K562 (cell line): Measurements from ENCODE around the gene SH3TC2. TPM values are rescaled to one million over a fixed set of nuclear protein-coding genes. Genes with fewer than 3 reads are reported as not detected.

Source experiments
- BCL6 ChIP-seq: fragments of 250-450 bp; sonication (Bioruptor Pico); IDR thresholded peaks from 2 replicates; pipeline ENCODE4 v1.4.0; 2020
- CTCFL ChIP-seq: IDR thresholded peaks from 2 replicates; pipeline ENCODE4 v1.6.1; 2011; ENCODE audit warnings: borderline replicate concordance, low read depth, mild to moderate bottlenecking, moderate library complexity, low read length; ENCODE audit not compliant: insufficient read depth, poor library complexity, severe bottlenecking
- JUND ChIP-seq, 2 experiments: IDR thresholded peaks; 2 replicates in 1 of 2; 3 replicates in 1 of 2; pipeline ENCODE4 v1.6.1; 2011; ENCODE audit warnings: borderline replicate concordance in 2 of 2, low read depth in 2 of 2, low read length in 2 of 2, improper control_type of control experiment in 1 of 2, missing biosample characterization in 1 of 2, missing genetic modification characterization in 1 of 2, missing genetic modification reagents in 1 of 2
- NFIC ChIP-seq: fragments of 450-650 bp; IDR thresholded peaks from 2 replicates; pipeline ENCODE4 v1.6.1; 2017; ENCODE audit warnings: mild to moderate bottlenecking, inconsistent platforms
- POLR2H ChIP-seq: IDR thresholded peaks from 2 replicates; pipeline ENCODE4 v1.6.1; 2016; ENCODE audit warnings: missing genetic modification characterization, low read depth, mild to moderate bottlenecking, control low read depth, missing compliant biosample characterization, moderate library complexity
- RBM14 ChIP-seq: fragments of 200-400 bp; formaldehyde crosslinking; IDR thresholded peaks from 2 replicates; pipeline ENCODE4 v1.6.1; 2018; ENCODE audit warnings: low read depth, mild to moderate bottlenecking, low read length, moderate library complexity, borderline replicate concordance; ENCODE audit not compliant: insufficient read depth
- THRA ChIP-seq: fragments of 450-650 bp; IDR thresholded peaks from 2 replicates; pipeline ENCODE4 v1.6.1; 2017; ENCODE audit warnings: mild to moderate bottlenecking, moderate library complexity
- TSC22D4 ChIP-seq: fragments of 450-650 bp; IDR thresholded peaks from 2 replicates; pipeline ENCODE4 v1.6.1; 2016; ENCODE audit warnings: missing genetic modification characterization, missing biosample characterization, control low read depth
- YBX1 ChIP-seq: fragments of 450-650 bp; IDR thresholded peaks from 2 replicates; pipeline ENCODE4 v1.7.1; 2016; ENCODE audit warnings: mild to moderate bottlenecking
- ZBED1 ChIP-seq: IDR thresholded peaks from 2 replicates; pipeline ENCODE4 v1.6.1; 2014
- ZNF445 ChIP-seq: fragments of 250-450 bp; sonication (Bioruptor Pico); IDR thresholded peaks from 2 replicates; pipeline ENCODE4 v1.4.0; 2020; ENCODE audit warnings: low read depth, mild to moderate bottlenecking, moderate library complexity
- polyA plus RNA-seq, 8 experiments: library from polyadenylated mRNA; depleted of rRNA in 4 of 8; stranded (reverse) in 5 of 8; unstranded in 3 of 8; fragments of >200 nt; fragmentation: Nextera tagmentation in 2 of 8; fragmentation: Illumina TruSeq in 1 of 8; extraction: Ambion mirVana in 2 of 8; extraction: Trizol in 1 of 8; gene quantifications; 2 replicates each; pipeline versions ENCODE4 v1.2.1 to v1.2.3, GENCODE V29; 2011 to 2014; ENCODE audit warnings: inconsistent platforms in 1 of 8, missing spikeins in 1 of 8
- total RNA-seq, 7 experiments: library from RNA; depleted of rRNA in 6 of 7; stranded (reverse); fragments of >200 nt in 6 of 7; fragmentation: Illumina TruSeq in 2 of 7; extraction: Trizol in 2 of 7; gene quantifications; 2 replicates each; pipeline versions ENCODE4 v1.2.1 to v1.2.3, GENCODE V29; 2011 to 2021; ENCODE audit warnings: low replicate concordance in 1 of 7
- TF ChIP-seq, protein P1 (sequence below): sonication (generic); formaldehyde crosslinking; IDR thresholded peaks from 2 replicates; pipeline ENCODE4 v1.8.1; 2023; ENCODE audit warnings: missing genetic modification reagents, mild to moderate bottlenecking, borderline replicate concordance
- TF ChIP-seq, protein P2 (sequence below): fragments of 250-450 bp; sonication (Bioruptor Pico); IDR thresholded peaks from 2 replicates; pipeline ENCODE4 v1.8.0; 2022; ENCODE audit warnings: inconsistent platforms

SH3TC2 gene
- total and polyA plus RNA-seq, 9 of the 15 experiments (the other 6 are each of a cell fraction or from before 2014, with no cell fraction given), result 0.03 to 0.80 (median 0.55) TPM; not detected in 1

- TF ChIP-seq, protein P1, sequence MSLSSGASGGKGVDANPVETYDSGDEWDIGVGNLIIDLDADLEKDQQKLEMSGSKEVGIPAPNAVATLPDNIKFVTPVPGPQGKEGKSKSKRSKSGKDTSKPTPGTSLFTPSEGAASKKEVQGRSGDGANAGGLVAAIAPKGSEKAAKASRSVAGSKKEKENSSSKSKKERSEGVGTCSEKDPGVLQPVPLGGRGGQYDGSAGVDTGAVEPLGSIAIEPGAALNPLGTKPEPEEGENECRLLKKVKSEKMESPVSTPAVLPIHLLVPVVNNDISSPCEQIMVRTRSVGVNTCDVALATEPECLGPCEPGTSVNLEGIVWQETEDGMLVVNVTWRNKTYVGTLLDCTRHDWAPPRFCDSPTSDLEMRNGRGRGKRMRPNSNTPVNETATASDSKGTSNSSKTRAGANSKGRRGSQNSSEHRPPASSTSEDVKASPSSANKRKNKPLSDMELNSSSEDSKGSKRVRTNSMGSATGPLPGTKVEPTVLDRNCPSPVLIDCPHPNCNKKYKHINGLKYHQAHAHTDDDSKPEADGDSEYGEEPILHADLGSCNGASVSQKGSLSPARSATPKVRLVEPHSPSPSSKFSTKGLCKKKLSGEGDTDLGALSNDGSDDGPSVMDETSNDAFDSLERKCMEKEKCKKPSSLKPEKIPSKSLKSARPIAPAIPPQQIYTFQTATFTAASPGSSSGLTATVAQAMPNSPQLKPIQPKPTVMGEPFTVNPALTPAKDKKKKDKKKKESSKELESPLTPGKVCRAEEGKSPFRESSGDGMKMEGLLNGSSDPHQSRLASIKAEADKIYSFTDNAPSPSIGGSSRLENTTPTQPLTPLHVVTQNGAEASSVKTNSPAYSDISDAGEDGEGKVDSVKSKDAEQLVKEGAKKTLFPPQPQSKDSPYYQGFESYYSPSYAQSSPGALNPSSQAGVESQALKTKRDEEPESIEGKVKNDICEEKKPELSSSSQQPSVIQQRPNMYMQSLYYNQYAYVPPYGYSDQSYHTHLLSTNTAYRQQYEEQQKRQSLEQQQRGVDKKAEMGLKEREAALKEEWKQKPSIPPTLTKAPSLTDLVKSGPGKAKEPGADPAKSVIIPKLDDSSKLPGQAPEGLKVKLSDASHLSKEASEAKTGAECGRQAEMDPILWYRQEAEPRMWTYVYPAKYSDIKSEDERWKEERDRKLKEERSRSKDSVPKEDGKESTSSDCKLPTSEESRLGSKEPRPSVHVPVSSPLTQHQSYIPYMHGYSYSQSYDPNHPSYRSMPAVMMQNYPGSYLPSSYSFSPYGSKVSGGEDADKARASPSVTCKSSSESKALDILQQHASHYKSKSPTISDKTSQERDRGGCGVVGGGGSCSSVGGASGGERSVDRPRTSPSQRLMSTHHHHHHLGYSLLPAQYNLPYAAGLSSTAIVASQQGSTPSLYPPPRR (CRISPR knock-in tag), result no peak
- TF ChIP-seq THRA, result no peak
- TF ChIP-seq RBM14, result no peak
- TF ChIP-seq TSC22D4 (tag), result no peak
- no peak for TF ChIP-seq BCL6
- TF ChIP-seq CTCFL, result no peak
- TF ChIP-seq JUND (IDR thresholded peaks at IDR 0.05; ENCODE audit: borderline replicate concordance, low read depth, low read length), result peak; percentile 56; the same call in 1 of the 2 replicates
- peak; percentile 70; the same call in 2 of the 3 replicates for TF ChIP-seq JUND (tag; IDR thresholded peaks at IDR 0.05; ENCODE audit: borderline replicate concordance, low read depth, low read length)
- no peak for TF ChIP-seq YBX1
- TF ChIP-seq POLR2H, result no peak
- TF ChIP-seq ZNF445, result no peak
- TF ChIP-seq, protein P2, sequence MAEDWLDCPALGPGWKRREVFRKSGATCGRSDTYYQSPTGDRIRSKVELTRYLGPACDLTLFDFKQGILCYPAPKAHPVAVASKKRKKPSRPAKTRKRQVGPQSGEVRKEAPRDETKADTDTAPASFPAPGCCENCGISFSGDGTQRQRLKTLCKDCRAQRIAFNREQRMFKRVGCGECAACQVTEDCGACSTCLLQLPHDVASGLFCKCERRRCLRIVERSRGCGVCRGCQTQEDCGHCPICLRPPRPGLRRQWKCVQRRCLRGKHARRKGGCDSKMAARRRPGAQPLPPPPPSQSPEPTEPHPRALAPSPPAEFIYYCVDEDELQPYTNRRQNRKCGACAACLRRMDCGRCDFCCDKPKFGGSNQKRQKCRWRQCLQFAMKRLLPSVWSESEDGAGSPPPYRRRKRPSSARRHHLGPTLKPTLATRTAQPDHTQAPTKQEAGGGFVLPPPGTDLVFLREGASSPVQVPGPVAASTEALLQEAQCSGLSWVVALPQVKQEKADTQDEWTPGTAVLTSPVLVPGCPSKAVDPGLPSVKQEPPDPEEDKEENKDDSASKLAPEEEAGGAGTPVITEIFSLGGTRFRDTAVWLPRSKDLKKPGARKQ, result no peak
- TF ChIP-seq NFIC, result no peak
- no peak for TF ChIP-seq ZBED1
Measured at GRCh38 chr5:149046196-149046829, 16.5 kb downstream of the SH3TC2 start (continued).
